Gastrocnemius medialis (tissue), 4 donors: ENCODE results near the gene FCHSD1. TPM values are rescaled to one million over a fixed set of nuclear protein-coding genes. Genes with fewer than 3 reads are reported as not detected.

Experiments
- ATAC-seq, 2 donors: fragments of 150-250 bp; one replicate each; pipeline ENCODE4 v1.9.1; 2016
- DNase-seq, 2 donors: peaks; one replicate each; pipeline ENCODE4 v3.0.0-alpha.2; 2019
- H3K27ac ChIP-seq, 4 donors: fragments of 200-600 bp; sonication (generic); 1 replicate in 1 of 4; 2 replicates in 3 of 4; pipeline ENCODE4 v1.5.1; 2016 to 2018; ENCODE audit warnings: mild to moderate bottlenecking in 2 of 4, moderate library complexity in 1 of 4
- H3K27me3 ChIP-seq, 3 donors: fragments of 200-600 bp; sonication (generic) in 2 of 3; 1 replicate in 1 of 3; 2 replicates in 2 of 3; pipeline versions ENCODE4 v1.5.1 to v1.6.0; 2016 to 2019; ENCODE audit warnings: mild to moderate bottlenecking in 1 of 3, moderate library complexity in 1 of 3
- H3K36me3 ChIP-seq, 2 donors: fragments of 200-600 bp; sonication (generic) in 1 of 2; one replicate each; pipeline ENCODE4 v1.5.1; 2017 to 2018
- H3K4me1 ChIP-seq, 2 donors: fragments of 200-600 bp; sonication (generic) in 1 of 2; one replicate each; pipeline ENCODE4 v1.5.1; 2016 to 2017; ENCODE audit warnings: mild to moderate bottlenecking in 2 of 2
- H3K4me3 ChIP-seq, 4 donors: fragments of 200-600 bp; sonication (generic) in 3 of 4; 1 replicate in 1 of 4; 2 replicates in 3 of 4; pipeline ENCODE4 v1.5.1; 2016 to 2019; ENCODE audit warnings: mild to moderate bottlenecking in 2 of 4
- H3K9me3 ChIP-seq, 3 donors: fragments of 200-600 bp; sonication (generic) in 2 of 3; 1 replicate in 1 of 3; 2 replicates in 2 of 3; pipeline ENCODE4 v1.5.1; 2016 to 2019
- CTCF ChIP-seq, 5 experiments: fragments of 450-650 bp in 3 of 5; fragments of 200-600 bp in 2 of 5; sonication (generic) in 2 of 5; IDR thresholded peaks in 4 of 5; conservative IDR thresholded peaks in 1 of 5; 1 replicate in 4 of 5; 2 replicates in 1 of 5; pipeline ENCODE4 v1.5.1; 2016 to 2019; ENCODE audit warnings: antibody characterized with exemption in 5 of 5, mild to moderate bottlenecking in 3 of 5, moderate library complexity in 3 of 5
- POLR2A ChIP-seq, 2 donors: fragments of 450-650 bp; IDR thresholded peaks; one replicate each; pipeline ENCODE4 v1.6.1; 2017; ENCODE audit warnings: antibody characterized with exemption in 2 of 2, mild to moderate bottlenecking in 2 of 2, moderate library complexity in 2 of 2
- in situ Hi-C, 4 donors: fragments of 200-750 bp; cut with MboI; loops; one replicate each; pipeline versions ENCODE4 v1.15.0 to v1.8.0; 2017; ENCODE audit warnings: low sequenced_read_pairs in 4 of 4
- intact Hi-C: fragments of 100-400 bp; cut with DNase I; formaldehyde crosslinking; loops from one replicate; pipeline ENCODE4 v1.15.1; 2023; ENCODE audit warnings: low total_unique reads
- total RNA-seq, 4 donors: library from RNA; depleted of rRNA; stranded (reverse); fragments of >200 nt; gene quantifications; one replicate each; pipeline versions ENCODE4 v1.1.0 to v1.2.3, GENCODE V29; 2016

FCHSD1 gene
- total RNA-seq, 4 donors from 2014 or later, result 0.32 to 2.6 (median 0.65) TPM

- Histone ChIP-seq H3K36me3 (no peaks in the 10 kb centered on the region), H3K27ac (no peak overlapping the region), H3K9me3 (no peaks in the 10 kb centered on the region), H3K4me3 (no peak overlapping the region), H3K27me3 (no peaks in the 10 kb centered on the region), H3K4me1 (peaks cover 0 to 5% of the 10 kb centered on the region in 2 donors)
- TF ChIP-seq CTCF (IDR thresholded peaks at IDR 0.05 in 4 of 5, conservative IDR thresholded peaks at IDR 0.05 in 1 of 5) (no peak), POLR2A (IDR thresholded peaks at IDR 0.05) (no peak)
- in situ Hi-C loops (no loop called here), intact Hi-C loops (no loop called here)
- no peak for ATAC-seq
- DNase-seq, result no peak
Observed at GRCh38 chr5:141649972-141650371, 1.2 kb downstream of the FCHSD1 start.

GRCh38 chr5:141649056-141649688, 2.0 kb downstream of the FCHSD1 start:
- TF ChIP-seq POLR2A (IDR thresholded peaks at IDR 0.05) (no peak), CTCF (IDR thresholded peaks at IDR 0.05 in 4 of 5, conservative IDR thresholded peaks at IDR 0.05 in 1 of 5) (no peak)
- no peak overlapping the region for H3K4me3 ChIP-seq
- DNase-seq (no peak), ATAC-seq (no peak)
- in situ Hi-C loops (no loop called here), intact Hi-C loops (no loop called here)
- H3K4me1 ChIP-seq, result peaks cover 0 to 5% of the 10 kb centered on the region in 2 donors
- H3K27me3 ChIP-seq, result no peaks in the 10 kb centered on the region
- no peaks in the 10 kb centered on the region for H3K9me3 ChIP-seq
- H3K36me3 ChIP-seq, result no peaks in the 10 kb centered on the region
- H3K27ac ChIP-seq, result no peak overlapping the region

DNA sequence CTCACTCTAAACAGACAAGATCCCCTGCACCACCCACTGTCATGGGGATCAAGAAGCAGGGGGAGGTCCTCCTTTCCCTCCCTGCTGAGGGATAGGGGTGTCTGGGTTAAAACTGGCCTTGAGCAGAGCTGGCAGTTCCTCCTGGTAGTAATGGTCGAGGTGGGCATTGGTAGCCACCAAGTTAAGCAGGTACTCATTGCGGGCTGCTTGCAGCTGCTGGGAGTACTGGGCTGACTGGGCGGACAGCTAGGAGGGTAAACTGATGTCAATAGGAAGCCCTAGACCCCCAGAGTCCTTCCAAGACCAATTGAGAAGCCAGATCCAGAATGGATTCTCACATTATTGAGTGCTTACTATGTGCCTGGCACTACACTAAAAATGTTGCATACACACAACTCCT, 3.4 kb downstream of the FCHSD1 start:
- Histone ChIP-seq H3K27ac (no peak overlapping the region), H3K4me1 (peaks cover 0 to 5% of the 10 kb centered on the region in 2 donors), H3K4me3 (no peak overlapping the region), H3K36me3 (no peaks in the 10 kb centered on the region), H3K9me3 (no peaks in the 10 kb centered on the region), H3K27me3 (no peaks in the 10 kb centered on the region)
- in situ Hi-C loops, result no loop called here
- intact Hi-C loops, result no loop called here
- no peak for TF ChIP-seq CTCF (IDR thresholded peaks at IDR 0.05 in 4 of 5, conservative IDR thresholded peaks at IDR 0.05 in 1 of 5)
- ATAC-seq (no peak), DNase-seq (no peak)

DNA sequence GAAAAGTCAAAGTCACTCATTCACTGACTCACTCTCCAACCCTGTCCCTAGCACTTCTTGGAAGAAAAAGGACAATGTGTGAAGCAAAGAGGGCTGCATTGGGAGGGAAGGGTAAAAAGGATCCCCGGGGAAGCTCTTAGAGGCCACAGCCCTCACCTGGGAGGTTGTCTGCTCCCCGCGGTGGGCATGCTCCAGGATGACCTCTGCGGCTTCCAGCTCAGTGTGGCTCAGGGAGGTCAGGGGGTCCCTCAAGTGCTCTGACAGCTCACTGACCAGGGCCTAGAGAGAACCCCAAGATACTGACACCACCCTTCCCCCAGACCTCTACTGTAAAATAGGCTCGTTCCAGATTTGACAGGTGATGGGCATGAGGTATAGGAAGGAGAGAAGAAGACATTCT, 4.0 kb downstream of the FCHSD1 start:
- Histone ChIP-seq H3K4me1 (peaks cover 0 to 5% of the 10 kb centered on the region in 2 donors), H3K27ac (no peak overlapping the region), H3K4me3 (no peak overlapping the region), H3K27me3 (no peaks in the 10 kb centered on the region), H3K36me3 (no peaks in the 10 kb centered on the region), H3K9me3 (no peaks in the 10 kb centered on the region)
- DNase-seq (no peak), ATAC-seq (no peak)
- intact Hi-C loops (no loop called here), in situ Hi-C loops (no loop called here)
- no peak for TF ChIP-seq POLR2A (IDR thresholded peaks at IDR 0.05)
- no peak for TF ChIP-seq CTCF (IDR thresholded peaks at IDR 0.05 in 4 of 5, conservative IDR thresholded peaks at IDR 0.05 in 1 of 5)

DNA sequence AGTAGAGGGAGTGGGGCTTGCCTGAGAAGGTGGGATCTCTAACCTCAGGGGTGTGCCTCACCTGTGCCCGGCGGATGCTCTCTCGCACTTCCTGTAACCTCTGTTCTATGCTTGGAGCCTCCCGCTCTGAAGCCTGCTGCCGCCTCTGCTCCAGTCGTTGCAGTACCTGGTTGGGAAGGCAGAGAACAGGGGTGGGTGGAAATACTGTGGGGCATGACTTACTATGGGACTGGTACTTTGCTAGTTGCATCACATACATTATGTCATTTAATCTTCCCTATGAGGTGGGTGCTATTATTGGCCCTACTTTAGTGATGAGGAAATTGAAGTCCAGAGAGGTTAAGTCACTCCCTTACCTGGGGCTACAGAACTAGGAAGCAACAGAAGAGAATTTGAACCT, 5.2 kb downstream of the FCHSD1 start:
- H3K36me3 ChIP-seq, result no peaks in the 10 kb centered on the region
- in situ Hi-C loops (no loop called here), intact Hi-C loops (no loop called here)
- TF ChIP-seq CTCF (IDR thresholded peaks at IDR 0.05 in 4 of 5, conservative IDR thresholded peaks at IDR 0.05 in 1 of 5) (no peak), POLR2A (IDR thresholded peaks at IDR 0.05) (no peak)
- no peak overlapping the region for H3K4me3 ChIP-seq
- no peaks in the 10 kb centered on the region for H3K27me3 ChIP-seq
- no peak overlapping the region for H3K27ac ChIP-seq
- no peak for DNase-seq
- peak in 1 of 2 donors; percentile 22 for ATAC-seq
- H3K9me3 ChIP-seq, result no peaks in the 10 kb centered on the region
- peaks cover 0 to 5% of the 10 kb centered on the region in 2 donors for H3K4me1 ChIP-seq
